IPS-18c (cell line): ENCODE data around the gene AGAP6.
"Not testable (repeated sequence)": the region's sequence is repeated elsewhere in the genome, so short reads cannot be mapped to it uniquely, and the experiment has no call there.

Source experiments
- H3K4me3 ChIP-seq: 2 replicates; pipeline ENCODE4 v1.7.0; 2013; ENCODE audit warnings: low read depth, mild to moderate bottlenecking, low read length, moderate library complexity; ENCODE audit not compliant: insufficient read depth
- H3K9me3 ChIP-seq: one replicate; pipeline ENCODE4 v1.6.1; 2013; ENCODE audit warnings: mild to moderate bottlenecking, low read length, moderate library complexity; ENCODE audit not compliant: control insufficient read depth, insufficient read depth

Gene AGAP6

GRCh38 chr10:49988376-49988775 is at the start of gene AGAP6:
TSS of gene AGAP6 (plus strand) at chr10:49988406. CDS start at chr10:49988716, 310 bp downstream.
- H3K4me3 ChIP-seq, H3K9me3 ChIP-seq: not testable (repeated sequence)

- peak within 1 kb of the TSS; percentile 65 for H3K4me3 ChIP-seq
- not testable (repeated sequence) for H3K9me3 ChIP-seq
These were observed 46.5 kb upstream of the AGAP6 start, which contains the start of the genes PARG and TIMM23B for GRCh38 chr10:49941447-49942338. TSS of gene PARG (minus strand) at chr10:49942027. CDS start at chr10:49941725, 302 bp downstream. TSS of gene TIMM23B (plus strand) at chr10:49942053. CDS start at chr10:49942195, 142 bp downstream.

- H3K9me3 ChIP-seq = not testable (repeated sequence)
- H3K4me3 ChIP-seq = peak overlapping the region; percentile 65
These were observed 45.9 kb upstream of the AGAP6 start for GRCh38 chr10:49942339-49942705.

DNA sequence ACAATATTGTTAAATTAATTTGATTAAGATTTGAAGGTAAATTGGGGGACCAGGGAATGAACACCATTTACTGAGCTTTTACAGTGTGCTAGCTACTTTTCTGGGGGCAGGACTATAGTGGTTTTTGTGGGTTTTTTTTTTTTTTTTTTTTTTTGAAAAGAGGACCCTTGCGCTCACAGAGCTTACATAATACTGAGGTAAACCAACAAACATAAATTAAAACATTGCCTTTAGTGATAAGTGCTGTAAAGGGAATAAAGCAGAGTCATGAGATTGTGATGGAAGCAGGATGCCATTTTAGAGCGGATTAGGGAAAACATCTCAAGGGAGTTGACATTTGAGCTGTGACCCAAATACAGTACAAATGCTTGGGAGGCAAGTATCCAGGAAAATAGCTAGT is 44.6 kb upstream of the AGAP6 start:
- not testable (repeated sequence) for H3K9me3 ChIP-seq, H3K4me3 ChIP-seq

- H3K9me3 ChIP-seq, H3K4me3 ChIP-seq: not testable (repeated sequence)
These were observed 40.1 kb upstream of the AGAP6 start for GRCh38 chr10:49948142-49948541.

DNA sequence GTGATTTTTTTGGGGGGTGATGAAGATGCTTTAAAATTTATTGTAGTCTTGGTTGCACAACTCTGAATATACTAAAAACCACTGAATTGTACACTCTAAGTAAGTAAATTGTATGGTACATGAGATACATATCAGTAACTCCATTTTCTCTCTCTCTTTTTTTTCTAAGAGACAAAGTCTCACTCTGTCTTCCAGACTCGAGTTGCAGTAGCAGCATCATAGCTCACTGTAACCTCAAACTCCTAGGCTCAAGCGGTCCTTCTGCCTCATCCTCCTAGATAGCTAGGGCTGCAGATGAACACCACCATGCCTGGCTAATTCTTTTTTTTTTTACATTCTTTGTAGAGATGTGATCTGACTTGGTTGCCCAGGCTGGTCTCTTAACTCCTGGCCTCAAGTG is 39.5 kb upstream of the AGAP6 start:
- H3K4me3 ChIP-seq, H3K9me3 ChIP-seq: not testable (repeated sequence)

DNA sequence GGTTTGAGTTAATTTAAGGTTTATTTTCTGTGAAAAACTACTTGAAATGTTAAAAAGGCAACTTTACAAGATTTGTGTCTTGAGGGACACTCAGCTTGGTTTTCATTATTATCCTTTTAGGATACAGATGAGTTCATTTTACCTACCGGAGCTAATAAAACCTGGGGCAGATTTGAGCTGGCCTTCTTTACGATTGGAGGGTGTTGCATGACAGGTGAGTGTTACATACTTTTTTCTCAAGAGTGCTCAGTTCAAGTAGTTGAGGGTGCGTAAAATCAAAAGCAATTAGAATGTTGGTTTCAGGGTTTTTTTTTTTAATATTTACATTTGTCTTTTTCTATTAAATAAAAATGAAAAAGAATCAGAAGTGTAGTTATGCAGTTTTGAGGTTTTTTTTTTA is 36.2 kb upstream of the AGAP6 start:
- not testable (repeated sequence) for H3K4me3 ChIP-seq, H3K9me3 ChIP-seq

DNA sequence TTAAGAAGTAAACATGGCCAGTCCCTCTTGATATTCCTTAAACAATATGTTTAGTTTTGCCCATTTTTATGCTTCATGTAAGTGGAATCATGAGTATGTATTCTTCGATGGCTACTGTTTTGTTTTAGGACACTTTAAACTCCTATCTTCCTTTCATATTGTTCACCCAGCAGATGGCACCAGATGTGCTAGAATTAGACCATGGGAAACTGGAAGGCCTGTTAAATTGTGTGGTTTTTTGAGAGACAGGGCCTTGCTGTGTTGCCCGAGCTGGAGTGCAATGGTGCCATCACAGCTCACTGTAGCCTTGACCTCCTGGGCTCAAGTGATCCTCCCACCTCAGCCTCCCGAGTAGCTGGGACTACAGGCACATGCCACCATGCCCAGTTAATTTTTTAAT is 35.1 kb upstream of the AGAP6 start:
- not testable (repeated sequence) for H3K4me3 ChIP-seq, H3K9me3 ChIP-seq

GRCh38 chr10:49970331-49970857 is 17.8 kb upstream of the AGAP6 start:
- not testable (repeated sequence) for H3K9me3 ChIP-seq, H3K4me3 ChIP-seq

- not testable (repeated sequence) for H3K9me3 ChIP-seq
These were observed 16.7 kb upstream of the AGAP6 start for GRCh38 chr10:49971466-49971865.

DNA sequence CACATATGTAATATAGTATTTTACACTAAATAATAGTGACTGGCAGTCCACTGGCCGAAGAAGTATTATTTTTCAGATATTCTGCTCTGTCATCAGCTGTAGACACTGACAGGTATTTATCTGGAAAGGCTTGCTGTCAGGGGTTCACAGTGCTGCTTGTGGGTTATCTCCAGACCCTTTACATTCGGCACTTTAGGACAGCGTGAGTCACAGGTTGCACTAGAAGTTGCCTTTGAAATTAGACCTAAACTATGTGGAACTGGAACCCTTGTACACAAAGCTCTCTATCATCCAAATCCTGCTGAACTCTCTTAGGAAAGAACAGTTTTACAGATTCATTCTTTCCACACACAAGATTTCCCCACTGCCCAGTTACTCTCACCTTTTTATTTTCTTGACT is 16.1 kb upstream of the AGAP6 start:
- not testable (repeated sequence) for H3K4me3 ChIP-seq, H3K9me3 ChIP-seq

More at GRCh38 chr10:49971466-49971865, 16.7 kb upstream of the AGAP6 start:
- not testable (repeated sequence) for H3K4me3 ChIP-seq

DNA sequence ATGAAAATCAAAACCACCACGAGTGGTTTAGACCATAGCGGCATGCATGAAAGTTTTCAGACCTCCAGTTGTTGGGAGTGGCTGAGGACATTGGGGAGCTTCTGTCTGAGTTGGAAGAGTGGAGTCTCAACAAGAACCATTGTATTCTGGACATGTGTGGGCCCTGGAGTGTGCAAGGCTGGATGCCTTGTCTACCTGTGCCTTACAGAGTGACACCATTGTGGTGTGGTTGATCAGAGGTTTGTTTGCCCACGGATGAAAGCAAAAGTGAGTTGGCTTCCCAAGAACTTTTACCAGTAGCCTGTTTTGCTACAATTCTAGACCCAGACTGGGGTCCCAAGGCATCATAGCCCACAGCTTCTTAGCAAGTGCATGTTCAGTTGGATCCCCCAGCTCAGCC is 10.4 kb upstream of the AGAP6 start:
- not testable (repeated sequence) for H3K4me3 ChIP-seq, H3K9me3 ChIP-seq

GRCh38 chr10:49987207-49987606 is 999 bp upstream of the AGAP6 start:
- H3K4me3 ChIP-seq, H3K9me3 ChIP-seq: not testable (repeated sequence)

- not testable (repeated sequence) for H3K9me3 ChIP-seq, H3K4me3 ChIP-seq
These were observed 7.1 kb downstream of the AGAP6 start for GRCh38 chr10:49995321-49995720.

- not testable (repeated sequence) for H3K9me3 ChIP-seq, H3K4me3 ChIP-seq
These were observed 25.8 kb downstream of the AGAP6 start for GRCh38 chr10:50014024-50014423.

DNA sequence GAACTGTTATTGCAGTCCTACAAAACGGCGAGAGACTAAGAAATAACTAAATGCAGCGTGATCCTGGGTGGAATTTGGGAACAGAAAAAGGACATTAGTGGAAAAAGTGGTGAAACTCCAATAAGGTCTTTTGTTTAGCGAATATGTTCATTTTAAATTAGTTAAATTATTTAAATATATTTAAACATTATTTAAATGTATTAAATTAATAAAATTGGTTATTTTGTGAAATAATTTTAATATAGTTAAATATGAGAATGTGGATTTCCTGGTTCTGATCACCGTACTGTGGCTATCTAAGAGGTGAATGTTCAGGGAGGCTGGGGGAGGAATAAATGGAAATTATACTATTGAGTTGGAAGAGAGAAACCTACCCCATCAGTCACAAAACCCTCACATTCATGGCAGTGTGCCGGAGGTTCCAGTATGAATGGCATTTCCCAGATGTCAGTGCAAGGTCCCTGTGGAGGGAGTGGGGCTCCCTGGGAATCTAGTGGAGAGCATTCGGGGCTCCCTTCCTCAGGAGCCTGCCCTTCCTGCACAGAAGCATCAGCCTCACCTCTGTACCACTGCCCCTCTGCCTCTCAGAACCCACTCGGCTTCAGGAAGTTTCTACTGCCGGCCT is 27.5 kb downstream of the AGAP6 start:
- H3K4me3 ChIP-seq, H3K9me3 ChIP-seq: not testable (repeated sequence)

DNA sequence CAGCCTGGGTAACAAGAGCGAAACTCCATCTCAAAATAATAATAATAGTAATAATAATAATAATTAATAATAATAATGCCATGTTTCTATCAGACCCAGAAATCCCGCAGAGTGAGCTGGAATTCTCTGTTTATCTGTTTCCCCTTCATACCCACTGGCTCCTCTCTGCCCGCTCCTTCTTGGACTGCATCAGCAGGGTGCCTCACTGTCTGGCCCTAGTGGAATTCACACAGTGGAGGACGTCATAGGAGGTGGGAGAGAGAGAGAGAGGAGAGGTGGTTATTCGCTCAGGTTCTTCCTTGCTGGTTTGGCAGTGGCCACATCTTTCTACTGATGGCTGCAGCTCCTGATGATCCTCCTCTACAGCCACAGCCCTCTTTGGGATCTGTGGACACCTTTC is 28.7 kb downstream of the AGAP6 start:
- not testable (repeated sequence) for H3K9me3 ChIP-seq, H3K4me3 ChIP-seq

- H3K9me3 ChIP-seq, H3K4me3 ChIP-seq: not testable (repeated sequence)
These were observed 29.4 kb downstream of the AGAP6 start for GRCh38 chr10:50017646-50018045.
